GM19351 (cell line): Measurements from ENCODE around the gene TECRL.

Source experiments
- ATAC-seq: cut with Tn5 transposase; IDR thresholded peaks from one replicate; pipeline ENCODE4 v1.9.1; 2021; ENCODE audit warnings: mild to moderate bottlenecking, moderate library complexity; ENCODE audit not compliant: unreplicated experiment

Gene TECRL

DNA sequence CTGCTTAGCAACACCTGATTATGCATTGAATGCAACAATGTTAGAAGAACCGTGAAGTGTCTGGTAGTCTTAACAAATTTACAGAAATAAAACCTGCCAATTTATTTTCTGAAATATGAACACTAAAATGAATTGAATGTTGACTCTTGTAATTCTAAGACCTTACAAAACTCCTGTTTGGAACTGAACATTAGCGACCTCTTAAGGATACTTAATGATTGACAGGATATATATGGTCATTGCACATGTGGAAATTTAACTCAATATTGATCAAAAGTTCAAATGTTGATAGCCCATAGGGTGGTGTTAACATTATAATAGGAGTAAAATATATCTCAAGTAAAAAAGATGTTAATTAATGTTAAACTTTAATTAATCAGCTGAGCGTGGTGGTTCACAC, 79.1 kb downstream of the TECRL start:
- ATAC-seq, result no peak

DNA sequence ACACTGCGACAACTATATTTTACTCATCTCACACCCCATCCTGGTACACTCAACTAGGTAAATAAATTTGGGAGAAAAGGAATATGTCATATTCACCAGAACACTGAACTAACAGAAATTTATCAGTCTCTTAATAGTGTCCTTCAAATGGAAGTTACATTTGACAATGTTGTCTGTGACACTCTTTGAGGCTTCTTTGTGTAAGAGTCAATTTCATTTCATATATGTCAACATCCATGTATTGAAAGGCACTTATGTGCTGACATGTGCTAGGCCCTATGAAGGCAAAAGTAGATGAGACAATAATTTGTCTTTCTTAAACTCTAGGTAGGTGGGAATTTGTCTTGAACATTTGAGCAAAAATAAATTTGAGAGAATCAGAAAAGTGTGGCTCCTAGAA, 82.0 kb downstream of the TECRL start:
- no peak for ATAC-seq

DNA sequence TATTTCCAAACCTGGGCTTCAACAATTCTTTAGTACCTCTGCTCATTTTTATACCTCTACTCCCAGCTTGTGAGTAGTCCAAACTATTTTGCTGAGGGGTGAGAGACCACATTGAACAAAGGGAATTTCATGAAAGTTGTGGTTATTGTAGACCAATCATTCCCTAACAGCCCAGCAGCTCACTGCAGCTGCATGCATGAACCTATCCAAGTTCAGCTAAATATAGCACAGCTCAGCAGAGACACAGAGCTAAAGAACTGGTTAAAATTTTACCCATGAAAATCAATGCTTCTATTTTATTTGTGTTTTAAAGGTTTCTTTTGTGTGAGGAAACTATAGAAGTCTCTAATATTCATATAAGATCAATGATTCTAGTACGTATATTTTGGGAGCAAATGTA, 82.7 kb downstream of the TECRL start:
- ATAC-seq, result no peak

DNA sequence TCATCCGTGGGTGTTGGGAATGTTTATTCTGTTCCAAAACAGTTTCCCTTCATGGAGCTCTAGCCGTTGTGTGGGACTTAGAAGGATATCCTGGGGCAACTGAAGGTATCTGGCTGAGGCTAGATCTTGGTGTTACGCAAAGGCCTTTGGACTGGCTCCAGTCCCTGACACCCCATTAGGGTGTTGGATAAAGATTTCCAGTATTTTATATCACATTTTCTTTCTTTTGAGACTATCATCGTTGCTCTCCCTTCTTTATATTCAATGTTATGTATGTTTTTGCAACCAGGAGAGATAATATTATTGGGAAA, 103.0 kb downstream of the TECRL start:
- ATAC-seq, result no peak

DNA sequence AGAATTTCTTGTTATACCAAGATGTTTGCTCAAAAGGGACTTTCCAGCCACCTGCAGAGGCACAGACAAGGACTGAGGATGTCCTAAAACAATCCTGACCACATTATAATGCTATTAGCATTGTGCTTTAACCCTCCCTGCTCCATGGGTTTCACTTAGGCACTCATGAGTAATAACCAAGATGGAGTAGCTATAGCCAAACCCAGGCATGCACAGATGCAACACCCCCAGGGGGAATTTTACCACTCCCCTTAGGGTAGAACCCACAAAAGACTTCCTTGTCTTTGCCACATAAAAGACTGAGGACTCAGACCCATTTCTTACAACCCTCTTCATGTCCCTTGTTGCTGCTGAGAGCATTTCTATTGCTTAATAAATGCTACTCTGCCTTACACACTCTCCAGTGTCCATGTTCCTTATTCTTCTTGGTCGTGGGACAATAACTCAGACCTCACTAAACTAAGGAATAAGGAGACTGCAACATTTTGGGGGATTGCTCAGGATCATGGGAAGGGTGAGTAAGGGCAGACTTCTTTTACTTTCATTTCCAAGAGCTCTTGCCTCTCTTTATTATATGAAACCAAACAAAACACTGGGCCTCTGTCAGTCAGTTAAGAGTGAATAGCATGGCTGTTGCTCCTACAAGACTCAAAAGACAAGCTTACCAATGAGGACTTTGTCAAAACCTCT, 103.5 kb downstream of the TECRL start:
- ATAC-seq, result no peak

DNA sequence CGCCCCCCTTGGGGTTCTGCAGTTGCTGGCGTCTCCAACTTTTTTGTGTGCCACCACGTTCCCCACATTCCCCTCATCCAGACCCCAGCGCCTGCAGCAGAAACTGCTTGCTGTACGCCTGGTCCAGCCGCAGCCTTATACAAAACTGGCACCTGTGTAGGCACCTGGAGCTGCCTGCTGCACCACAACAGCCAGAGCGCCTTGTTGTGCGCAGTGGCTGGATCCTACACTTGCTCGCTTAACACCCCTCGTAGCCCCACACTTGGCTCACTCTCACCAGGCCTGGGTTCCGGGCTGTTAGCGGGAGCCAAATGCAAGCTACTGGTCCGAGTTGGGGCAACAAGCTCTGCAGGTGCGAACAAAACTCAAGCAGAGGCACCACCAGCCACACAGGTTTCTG, 136.8 kb downstream of the TECRL start:
- no peak for ATAC-seq

DNA sequence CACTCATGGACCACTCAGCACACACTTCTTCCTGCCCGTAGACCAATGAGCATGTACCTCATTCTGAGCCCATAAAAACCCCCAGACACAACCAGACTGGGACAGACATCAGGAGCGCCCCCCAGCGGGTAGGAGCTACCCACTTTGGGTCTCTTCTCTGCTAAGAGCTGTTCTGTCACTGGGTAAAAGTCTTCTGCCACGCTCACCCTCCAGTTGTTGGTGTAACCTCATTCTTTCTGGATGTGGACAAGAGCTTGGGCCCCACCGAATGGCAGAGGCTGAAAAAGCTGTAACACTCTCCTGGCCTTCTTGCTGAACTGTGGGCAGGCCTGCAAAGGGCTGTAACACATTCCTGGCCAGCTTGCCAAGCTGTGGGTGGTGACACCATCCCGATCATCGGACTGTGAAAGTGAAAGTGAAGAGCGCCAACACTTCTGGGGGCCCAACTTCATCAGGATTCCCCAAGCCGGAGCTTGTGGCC, 137.6 kb downstream of the TECRL start:
- ATAC-seq, result no peak

DNA sequence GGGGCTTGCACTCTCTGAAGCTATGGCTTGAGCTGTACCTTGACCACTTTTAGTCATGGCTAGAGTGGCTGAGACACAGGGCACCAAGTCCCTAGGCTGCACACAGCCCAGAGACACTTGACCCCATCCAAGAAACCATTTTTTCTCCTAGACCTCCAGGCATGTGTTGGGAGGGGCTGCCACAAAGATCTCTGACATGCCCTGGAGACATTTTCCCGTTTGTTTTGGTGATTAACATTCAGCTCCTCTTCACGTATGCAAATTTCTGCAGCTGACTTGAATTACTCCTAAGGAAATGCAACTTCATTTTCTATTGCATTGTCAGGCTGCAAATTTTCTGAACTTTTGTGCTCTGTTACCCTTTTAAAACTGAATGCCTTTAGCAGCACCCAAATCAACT, 142.6 kb downstream of the TECRL start:
- ATAC-seq, result no peak

DNA sequence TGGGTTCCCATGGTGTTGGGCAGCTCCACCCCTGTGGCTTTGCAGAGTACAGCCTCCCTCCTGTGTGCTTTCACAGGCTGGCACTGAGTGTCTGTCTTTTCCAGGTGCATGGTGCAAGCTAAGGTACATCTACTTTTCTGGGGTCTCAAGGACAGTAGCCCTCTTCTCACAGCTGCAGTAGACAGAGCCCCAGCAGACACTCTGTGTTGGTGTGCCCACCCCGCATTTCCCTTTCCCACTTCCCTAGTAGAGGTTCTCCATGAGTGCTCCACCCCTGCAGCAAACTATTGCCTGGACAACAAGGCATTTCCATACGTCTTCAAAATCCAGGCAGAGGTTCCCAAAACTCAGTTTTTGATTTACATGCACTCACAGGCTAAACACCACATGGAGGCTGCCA, 143.0 kb downstream of the TECRL start:
- no peak for ATAC-seq

DNA sequence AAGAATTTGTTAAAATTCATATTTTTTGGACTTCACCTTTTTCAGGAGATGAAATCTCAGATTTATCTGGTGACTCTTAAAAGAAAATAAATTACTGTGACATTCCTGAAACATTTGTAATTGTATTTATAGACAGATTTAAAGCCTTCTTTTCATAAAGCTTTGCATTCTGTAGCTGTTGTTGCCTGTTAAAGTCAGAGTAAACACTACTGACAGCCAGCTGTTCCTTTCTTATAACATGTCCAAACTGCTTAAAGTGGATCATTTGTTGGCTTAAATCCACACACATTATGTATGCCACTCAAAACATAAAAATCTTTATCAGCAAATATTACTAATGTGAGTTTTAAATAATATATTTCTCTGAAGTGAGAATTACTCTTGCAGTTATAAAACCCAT, 157.5 kb downstream of the TECRL start:
- no peak for ATAC-seq

DNA sequence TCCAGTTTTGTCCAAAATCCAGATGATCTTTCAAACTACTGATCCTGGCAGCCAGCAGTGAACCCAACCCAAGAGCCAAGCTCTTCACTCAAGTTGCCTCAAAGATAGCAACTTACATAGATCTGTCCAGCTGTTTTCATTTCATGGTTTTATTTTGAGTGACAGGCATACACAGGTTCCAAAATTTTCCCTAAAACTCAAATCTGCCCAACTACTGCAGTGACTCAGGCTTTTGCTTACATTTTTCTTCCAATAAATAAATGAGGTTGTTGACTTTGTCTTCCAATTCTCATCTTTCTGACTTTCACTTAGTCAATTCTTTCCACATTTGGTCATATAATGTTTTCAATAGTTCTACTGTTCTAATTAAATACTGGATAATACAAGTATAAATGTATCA, 158.8 kb downstream of the TECRL start:
- ATAC-seq, result no peak

DNA sequence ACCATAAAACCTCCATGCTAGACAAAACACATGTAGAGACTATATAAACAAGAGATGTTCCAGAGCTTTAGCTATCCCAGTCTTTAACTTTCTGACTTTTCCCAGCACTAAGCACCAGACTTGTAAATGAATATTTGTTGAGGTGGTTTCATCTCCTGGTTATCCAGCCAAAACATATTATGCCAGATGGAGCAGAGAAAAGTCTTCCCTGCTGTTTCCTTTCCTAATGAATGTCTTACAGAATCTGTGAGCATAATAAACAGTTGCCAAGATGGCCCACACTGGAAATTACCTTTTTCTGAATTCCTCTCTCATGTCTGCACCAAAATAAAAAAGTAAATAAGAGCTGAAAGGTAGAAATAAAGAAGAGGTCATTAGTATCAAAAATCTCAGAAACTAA, 159.2 kb downstream of the TECRL start:
- ATAC-seq, result no peak

DNA sequence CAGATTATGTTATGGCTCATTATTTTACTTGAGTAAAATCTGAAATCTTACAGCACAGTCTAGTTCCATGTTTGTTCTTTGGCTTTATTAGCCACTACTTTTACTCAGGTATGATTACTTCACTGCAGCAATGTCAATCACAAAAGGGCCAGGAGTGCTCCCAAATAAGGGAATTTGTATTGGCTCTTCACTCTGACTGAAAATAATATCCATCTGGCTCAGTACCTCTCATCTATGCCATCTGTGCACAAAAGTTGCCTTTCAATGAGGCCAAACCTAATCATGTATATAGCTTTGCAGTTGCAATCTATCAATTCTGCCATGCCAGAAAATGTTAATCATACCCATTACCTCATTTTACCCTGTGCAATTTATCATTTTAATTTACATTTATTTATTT, 161.1 kb downstream of the TECRL start:
- ATAC-seq, result no peak

DNA sequence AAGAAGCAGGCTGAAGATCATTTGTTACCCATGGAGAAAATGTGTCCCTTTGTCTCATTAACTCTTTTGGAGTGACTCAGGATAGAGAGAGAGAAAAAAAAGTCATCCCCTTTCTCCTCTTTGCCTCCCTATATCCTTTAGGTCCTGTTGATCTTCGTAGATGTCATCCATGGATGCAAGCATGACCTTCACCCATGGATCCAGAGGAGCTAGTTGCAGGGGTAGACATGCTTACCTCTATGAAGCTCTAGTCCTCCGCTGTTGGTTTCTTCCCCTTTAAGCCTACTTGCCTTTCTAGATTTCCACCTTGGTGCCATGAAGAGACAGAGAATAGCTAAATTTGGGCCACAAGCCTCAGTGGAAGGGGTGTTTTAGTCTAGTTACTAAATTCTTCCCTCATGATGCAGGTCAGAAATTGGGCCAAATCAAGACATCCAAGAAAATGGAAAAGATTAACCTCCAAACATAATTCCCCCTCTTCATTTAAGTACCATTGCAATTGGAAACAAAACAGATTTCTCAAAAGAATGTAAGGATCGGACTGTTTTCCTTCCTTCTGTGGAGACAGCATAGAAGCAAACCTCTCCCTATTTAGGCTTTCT, 178.4 kb downstream of the TECRL start:
- no peak for ATAC-seq
